ENCODE data around the gene CDIP1. TPM values are rescaled to one million over a fixed set of nuclear protein-coding genes. Genes with fewer than 3 reads are reported as not detected.

CDIP1 gene
- polyA plus RNA-seq, 1 donor from 2014 or later, result 28.5 TPM

- Mint-ChIP-seq H3K27me3 (no peaks in the 10 kb centered on the region), H3K4me3 (peak overlapping the region in 1 of 4 donors; percentile 15), H3K27ac (peak overlapping the region in 2 of 3 donors; percentile 3 to 39), H3K9me3 (no peaks in the 10 kb centered on the region), H3K36me3 (peaks cover 8% of the 10 kb centered on the region), H3K4me1 (peaks cover 23 to 27% (median 25%) of the 10 kb centered on the region in 3 donors)
These were observed 6.8 kb downstream of the CDIP1 start for GRCh38 chr16:4531811-4532210.

DNA sequence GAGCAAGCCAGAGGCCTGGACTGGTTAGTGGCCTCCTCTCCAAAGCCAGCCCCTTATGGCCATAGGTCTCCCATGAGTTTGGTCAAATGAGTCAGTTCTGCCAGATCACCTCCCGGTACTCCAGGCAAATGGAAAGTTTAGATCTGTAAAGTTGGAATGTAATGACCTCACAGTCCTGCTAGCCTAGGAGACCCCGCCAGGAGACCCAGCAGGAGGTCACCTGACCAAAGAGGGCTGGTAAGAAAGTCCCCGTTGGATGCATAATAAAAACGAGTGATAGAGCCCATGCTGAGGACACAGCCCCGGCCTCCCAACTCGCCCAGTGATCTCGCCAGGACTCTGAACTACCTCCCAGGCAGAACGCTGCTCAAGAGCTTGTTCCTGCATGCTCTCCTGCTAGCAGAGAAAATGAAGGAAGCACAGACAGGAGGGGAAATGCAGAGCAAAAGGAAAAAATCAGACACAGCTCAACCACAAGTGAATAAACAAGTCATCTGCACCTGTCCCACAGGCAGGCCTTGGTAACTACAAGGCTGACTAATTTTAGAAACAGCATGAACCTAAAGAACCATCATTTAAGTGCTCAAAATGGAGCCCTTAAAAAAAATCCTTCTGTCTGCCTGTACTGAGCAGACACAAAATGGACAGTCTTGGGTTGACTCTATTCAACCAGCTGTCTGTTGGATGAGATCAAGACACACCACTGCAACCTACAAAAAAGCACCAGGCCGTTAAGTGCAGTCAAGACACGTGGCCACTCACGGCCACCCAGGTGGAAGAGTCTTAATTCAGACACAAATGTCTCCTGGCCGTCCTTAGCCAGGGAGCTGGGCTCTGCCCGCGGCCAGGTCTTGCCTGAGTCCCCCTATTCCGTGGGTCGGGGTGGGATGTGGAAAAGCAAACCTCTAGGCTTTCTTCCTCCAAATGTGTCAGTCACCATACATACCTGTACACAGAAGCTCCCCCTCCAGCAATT, 9.2 kb downstream of the CDIP1 start:
- Mint-ChIP-seq H3K9me3 (no peaks in the 10 kb centered on the region), H3K27ac (peak overlapping the region; percentile 72 to 84 (median 77)), H3K36me3 (peaks cover 8% of the 10 kb centered on the region), H3K27me3 (peaks cover 2% of the 10 kb centered on the region), H3K4me1 (peaks cover 21 to 27% (median 21%) of the 10 kb centered on the region in 3 donors), H3K4me3 (peak overlapping the region in 3 of 4 donors; percentile 27 to 87 (median 86))

DNA sequence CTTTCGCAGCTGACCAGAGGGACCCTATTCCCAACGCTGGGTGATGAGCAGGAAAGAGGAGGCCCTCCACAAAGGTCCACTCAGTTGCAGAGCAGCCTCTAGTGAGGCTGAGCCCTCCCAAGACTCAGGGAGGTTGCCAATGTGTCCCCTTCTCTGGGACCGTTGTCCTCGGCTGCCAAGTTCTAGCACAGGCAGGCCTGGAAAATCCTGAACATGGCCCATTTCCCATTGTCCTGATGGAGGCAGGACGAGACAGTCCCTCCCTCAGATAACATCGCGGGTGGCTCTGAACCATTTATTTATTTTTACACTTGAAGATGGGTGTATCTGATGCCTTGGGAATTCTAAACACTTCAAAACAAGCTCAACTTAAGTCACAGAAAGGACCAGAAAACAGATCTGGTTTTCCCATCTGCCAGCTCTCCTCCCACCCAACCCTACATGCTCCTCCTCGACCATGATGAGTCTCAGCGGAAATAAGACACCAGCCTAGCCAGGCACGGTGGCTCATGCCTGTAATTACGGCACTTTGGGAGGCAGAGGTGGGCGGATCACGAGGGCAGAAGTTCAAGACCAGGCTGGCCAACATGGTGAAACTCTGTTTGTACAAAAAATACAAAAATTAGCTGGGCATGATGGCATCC, 12.8 kb downstream of the CDIP1 start:
- Mint-ChIP-seq H3K4me3 (no peak overlapping the region), H3K27ac (peak overlapping the region in 1 of 3 donors; percentile 51), H3K27me3 (peaks cover 2% of the 10 kb centered on the region), H3K4me1 (peaks cover 19 to 32% (median 19%) of the 10 kb centered on the region in 3 donors), H3K36me3 (peaks cover 3% of the 10 kb centered on the region), H3K9me3 (no peaks in the 10 kb centered on the region)

DNA sequence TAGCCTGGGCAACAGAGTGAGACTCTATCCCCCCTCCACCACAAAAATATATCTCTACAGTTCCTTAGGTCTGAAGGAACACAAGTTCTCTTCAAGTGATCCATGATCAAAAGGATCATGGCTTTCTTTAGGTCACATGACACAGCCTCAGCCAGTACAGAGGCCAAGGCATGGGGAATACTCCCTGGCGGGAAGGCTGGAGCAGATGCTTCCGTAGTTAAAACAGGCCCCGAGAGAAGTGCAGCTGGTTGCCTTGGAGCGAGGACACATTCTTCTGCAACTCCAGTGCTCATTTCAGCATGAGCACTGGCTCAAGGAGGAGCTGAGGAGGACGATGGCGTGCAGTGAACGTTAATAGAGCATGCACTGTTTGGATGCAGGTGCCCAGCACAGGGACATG, 13.5 kb downstream of the CDIP1 start:
- H3K27ac Mint-ChIP-seq, result no peak overlapping the region
- no peaks in the 10 kb centered on the region for H3K9me3 Mint-ChIP-seq
- H3K27me3 Mint-ChIP-seq, result peaks cover 2% of the 10 kb centered on the region
- peaks cover 3% of the 10 kb centered on the region for H3K36me3 Mint-ChIP-seq
- H3K4me3 Mint-ChIP-seq, result no peak overlapping the region
- H3K4me1 Mint-ChIP-seq, result peaks cover 14 to 30% (median 17%) of the 10 kb centered on the region in 3 donors

DNA sequence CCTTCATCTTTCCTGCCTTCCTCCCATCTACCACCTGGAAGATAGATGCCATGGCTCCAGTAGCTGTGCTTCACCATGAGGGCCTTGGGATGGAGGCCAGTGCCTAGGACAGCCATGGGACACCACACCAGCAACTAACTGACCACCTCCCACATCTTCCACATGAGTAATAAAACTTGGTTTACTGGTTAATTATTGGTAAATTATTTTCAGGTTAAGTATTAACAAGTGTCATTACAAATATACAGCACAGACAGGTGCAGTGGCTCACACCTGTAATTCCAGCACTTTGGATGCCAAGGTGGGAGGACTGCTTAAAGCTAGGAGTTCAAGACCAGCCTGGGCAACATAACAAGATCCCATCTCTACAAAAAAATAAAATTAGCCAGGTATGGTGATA, 14.0 kb downstream of the CDIP1 start:
- Mint-ChIP-seq H3K27me3 (peaks cover 2% of the 10 kb centered on the region), H3K9me3 (no peaks in the 10 kb centered on the region), H3K27ac (no peak overlapping the region), H3K36me3 (peaks cover 3% of the 10 kb centered on the region), H3K4me3 (no peak overlapping the region), H3K4me1 (peaks cover 10 to 26% (median 15%) of the 10 kb centered on the region in 3 donors)

DNA sequence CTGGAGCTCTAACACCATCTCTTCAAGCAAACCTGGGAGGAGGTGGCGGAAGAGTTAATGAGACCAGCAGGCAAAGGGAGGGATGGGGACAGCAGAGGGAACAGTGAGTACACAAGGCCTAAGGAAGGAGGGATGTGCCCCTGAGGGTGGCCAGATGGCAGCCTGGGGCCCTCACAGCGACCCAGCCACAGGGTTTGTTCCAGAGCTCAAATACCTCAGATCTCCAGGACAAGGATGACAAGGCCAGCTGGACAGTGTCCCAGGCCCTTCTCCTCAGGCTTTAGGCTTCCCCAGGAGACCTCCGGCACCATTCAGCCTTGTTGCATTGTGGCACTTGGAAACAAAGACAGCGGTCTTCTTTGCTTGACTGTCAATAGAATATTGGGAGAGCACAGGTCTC, 14.9 kb downstream of the CDIP1 start:
- H3K27me3 Mint-ChIP-seq, result peaks cover 2% of the 10 kb centered on the region
- H3K27ac Mint-ChIP-seq, result peak overlapping the region in 2 of 3 donors; percentile 42 to 59
- H3K36me3 Mint-ChIP-seq, result peaks cover 3% of the 10 kb centered on the region
- no peak overlapping the region for H3K4me3 Mint-ChIP-seq
- no peaks in the 10 kb centered on the region for H3K9me3 Mint-ChIP-seq
- peaks cover 6 to 21% (median 8%) of the 10 kb centered on the region in 3 donors for H3K4me1 Mint-ChIP-seq

DNA sequence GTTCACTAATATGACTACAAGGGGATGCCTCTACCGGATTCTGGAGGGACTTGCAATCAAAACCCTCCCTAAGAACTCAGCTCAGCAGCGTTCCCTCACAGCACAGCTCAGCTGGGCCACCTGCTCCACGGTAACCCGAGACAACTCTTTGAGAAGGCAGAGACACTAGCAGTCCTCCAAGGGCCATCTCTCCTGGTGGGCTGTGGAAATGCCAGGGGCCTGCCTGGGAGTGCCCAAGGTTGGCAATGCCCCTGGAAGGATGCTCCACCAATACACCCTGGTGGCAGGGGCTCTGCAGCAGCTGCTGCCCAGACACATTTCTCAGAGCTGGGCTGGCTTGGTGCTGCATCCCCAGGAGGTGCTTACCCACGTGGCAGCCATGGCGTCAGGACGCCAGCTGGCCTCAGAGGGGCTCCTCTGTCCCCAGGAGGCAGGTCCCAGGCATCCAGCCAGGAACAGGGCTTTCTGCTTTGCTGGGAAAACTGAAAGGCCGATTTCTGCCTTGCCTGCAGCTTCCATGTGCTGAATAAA, 16.5 kb downstream of the CDIP1 start:
- Mint-ChIP-seq H3K9me3 (no peaks in the 10 kb centered on the region), H3K27me3 (peaks cover 2% of the 10 kb centered on the region), H3K27ac (no peak overlapping the region), H3K4me3 (no peak overlapping the region), H3K36me3 (peaks cover 3% of the 10 kb centered on the region), H3K4me1 (peaks cover 5 to 15% (median 6%) of the 10 kb centered on the region in 3 donors)

- Mint-ChIP-seq H3K27ac (no peak overlapping the region), H3K4me1 (peaks cover 7 to 14% (median 9%) of the 10 kb centered on the region in 3 donors), H3K9me3 (no peaks in the 10 kb centered on the region), H3K27me3 (peaks cover 2% of the 10 kb centered on the region), H3K4me3 (no peak overlapping the region), H3K36me3 (peaks cover 3% of the 10 kb centered on the region)
These were observed 17.7 kb downstream of the CDIP1 start for GRCh38 chr16:4520913-4521312.

GRCh38 chr16:4519274-4520058, 19.1 kb downstream of the CDIP1 start:
- Mint-ChIP-seq H3K4me1 (peaks cover 19 to 25% (median 23%) of the 10 kb centered on the region in 3 donors), H3K9me3 (no peaks in the 10 kb centered on the region), H3K36me3 (peaks cover 3% of the 10 kb centered on the region), H3K27ac (no peak overlapping the region), H3K4me3 (no peak overlapping the region), H3K27me3 (no peaks in the 10 kb centered on the region)

DNA sequence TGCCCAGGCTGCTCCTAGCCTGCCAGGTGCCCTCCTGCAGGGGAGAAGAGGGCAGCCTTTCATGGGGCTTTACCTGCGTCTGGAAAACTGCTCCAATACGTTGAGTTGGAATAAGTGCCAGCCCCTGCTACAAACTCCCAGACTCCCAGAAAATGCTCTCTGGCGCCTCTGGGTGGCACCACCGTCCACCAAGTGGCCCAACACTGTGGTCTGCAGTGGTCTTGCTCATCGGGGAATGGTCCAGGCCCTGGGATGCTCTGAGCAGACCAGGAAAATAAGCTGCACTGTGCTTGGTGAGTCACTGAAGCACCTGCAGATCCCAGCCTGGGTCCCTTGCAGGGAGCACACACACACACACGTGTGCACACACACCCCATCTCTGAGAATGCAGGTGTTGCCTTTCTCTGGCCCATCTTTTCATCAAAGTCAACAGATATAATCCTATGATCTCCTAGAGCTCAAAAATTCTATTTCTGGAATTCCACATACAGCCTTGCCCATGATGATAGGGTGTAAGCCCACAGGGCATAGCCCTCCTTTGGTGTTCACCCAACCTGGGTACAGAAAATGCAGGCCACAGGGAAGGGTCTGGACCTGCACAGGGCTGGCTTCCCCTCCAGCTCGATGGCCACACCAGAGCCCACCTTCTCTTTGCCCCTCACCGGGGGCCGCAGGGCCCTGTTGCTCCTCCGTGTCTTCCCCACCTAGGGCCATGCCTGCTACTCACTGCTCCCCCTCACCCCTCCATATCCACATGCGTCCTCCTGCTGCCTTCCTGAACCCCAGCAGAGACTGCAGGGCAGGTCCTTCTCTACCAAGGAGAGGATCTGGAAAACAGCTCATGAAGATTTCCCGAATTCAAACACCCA, 20.5 kb downstream of the CDIP1 start:
- Mint-ChIP-seq H3K36me3 (no peaks in the 10 kb centered on the region), H3K9me3 (no peaks in the 10 kb centered on the region), H3K27me3 (no peaks in the 10 kb centered on the region), H3K4me1 (peaks cover 19 to 23% (median 20%) of the 10 kb centered on the region in 3 donors), H3K4me3 (peak overlapping the region in 1 of 4 donors; percentile 6), H3K27ac (no peak overlapping the region)

GRCh38 chr16:4515611-4516233, 22.9 kb downstream of the CDIP1 start:
- H3K27ac Mint-ChIP-seq, result peak overlapping the region; percentile 46 to 96 (median 92)
- peak overlapping the region; percentile 8 to 84 (median 54) for H3K4me3 Mint-ChIP-seq
- H3K4me1 Mint-ChIP-seq, result peaks cover 19 to 24% (median 20%) of the 10 kb centered on the region in 3 donors
- H3K36me3 Mint-ChIP-seq, result no peaks in the 10 kb centered on the region
- H3K27me3 Mint-ChIP-seq, result no peaks in the 10 kb centered on the region
- H3K9me3 Mint-ChIP-seq, result no peaks in the 10 kb centered on the region

DNA sequence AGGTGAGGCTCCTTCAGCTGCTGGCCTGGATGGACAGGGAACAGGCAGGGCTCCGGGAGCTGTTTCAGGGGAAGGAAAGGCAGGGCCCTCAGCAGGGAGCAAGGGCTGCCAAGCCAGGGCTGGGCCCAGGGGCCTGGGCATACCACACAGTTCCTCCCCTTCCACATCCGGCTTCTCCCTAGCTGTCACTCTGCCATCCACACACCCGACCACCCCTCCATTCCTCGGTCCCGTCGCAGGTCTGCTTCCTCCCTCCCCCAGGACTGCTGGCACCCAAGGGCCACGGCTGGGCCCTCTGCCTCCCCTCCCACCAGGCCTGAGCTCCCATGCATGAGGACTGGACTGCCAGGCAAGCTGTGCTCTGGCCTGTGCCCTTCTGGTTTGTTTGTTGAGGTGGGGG, 24.0 kb downstream of the CDIP1 start:
- Mint-ChIP-seq H3K9me3 (no peaks in the 10 kb centered on the region), H3K36me3 (no peaks in the 10 kb centered on the region), H3K27me3 (no peaks in the 10 kb centered on the region), H3K4me3 (peak overlapping the region in 2 of 4 donors; percentile 77 to 84), H3K27ac (peak overlapping the region in 2 of 3 donors; percentile 46 to 96), H3K4me1 (peaks cover 18 to 24% (median 23%) of the 10 kb centered on the region in 3 donors)

GRCh38 chr16:4513881-4514280, 24.7 kb downstream of the CDIP1 start:
- Mint-ChIP-seq H3K4me3 (peak overlapping the region in 1 of 4 donors; percentile 39), H3K27ac (peak overlapping the region in 1 of 3 donors; percentile 96), H3K9me3 (no peaks in the 10 kb centered on the region), H3K4me1 (peaks cover 18 to 24% (median 23%) of the 10 kb centered on the region in 3 donors), H3K36me3 (no peaks in the 10 kb centered on the region), H3K27me3 (no peaks in the 10 kb centered on the region)
